A673 (cell line): Measurements from ENCODE around the gene PTPRR.

Experiments
- CTCF ChIP-seq: fragments of 300-800, 200-600 bp; sonication (generic); conservative IDR thresholded peaks from 2 replicates; pipeline ENCODE4 v1.5.1; 2017; ENCODE audit warnings: low read depth, mild to moderate bottlenecking, antibody characterized with exemption, low read length, moderate library complexity, mixed read lengths
- EZH2 ChIP-seq: fragments of 200-600 bp; sonication (generic); IDR thresholded peaks from 2 replicates; pipeline ENCODE4 v1.6.1; 2017; ENCODE audit warnings: borderline replicate concordance, low read depth, mild to moderate bottlenecking, mixed read lengths, antibody characterized with exemption, low read length; ENCODE audit not compliant: poor library complexity, severe bottlenecking

GRCh38 chr12:70883855-70884254, 36.7 kb downstream of the PTPRR start:
- TF ChIP-seq CTCF (no peak), EZH2 (no peak)
